Umbilical cord (tissue), 2 donors: ENCODE data around the gene NRXN2. TPM values are rescaled to one million over a fixed set of nuclear protein-coding genes. Genes with fewer than 3 reads are reported as not detected.
"Not testable (repeated sequence)": the region's sequence is repeated elsewhere in the genome, so short reads cannot be mapped to it uniquely, and the experiment has no call there.

Experiments used
- DNase-seq: peaks from one replicate; pipeline ENCODE4 v3.0.0-alpha.2; 2015; ENCODE audit warnings: low spot score
- total RNA-seq: library from RNA; depleted of rRNA; stranded (reverse); fragments of >200 nt; gene quantifications from one replicate; pipeline ENCODE4 v1.2.3, GENCODE V29; 2014; ENCODE audit warnings: low replicate concordance; ENCODE audit not compliant: insufficient read depth

Gene NRXN2
- total RNA-seq, 1 donor from 2014 or later = 43.6 TPM

- no peak for DNase-seq
Measured at GRCh38 chr11:64676261-64676615, 46.8 kb downstream of the NRXN2 start.

GRCh38 chr11:64675450-64676260 lies 47.3 kb downstream of the NRXN2 start:
- DNase-seq = peak; percentile 87

GRCh38 chr11:64674774-64675173 lies 48.2 kb downstream of the NRXN2 start:
- no peak for DNase-seq

- no peak for DNase-seq
Measured at GRCh38 chr11:64673279-64673678, 49.7 kb downstream of the NRXN2 start.

GRCh38 chr11:64672875-64673274 lies 50.1 kb downstream of the NRXN2 start:
- DNase-seq = no peak

- DNase-seq = no peak
Measured at GRCh38 chr11:64670975-64671374, 52.0 kb downstream of the NRXN2 start.

- no peak for DNase-seq
Measured at GRCh38 chr11:64667154-64667745, 55.7 kb downstream of the NRXN2 start.

- DNase-seq = no peak
Measured at GRCh38 chr11:64665411-64665821, 57.6 kb downstream of the NRXN2 start.

- DNase-seq = not testable (repeated sequence)
Measured at GRCh38 chr11:64664236-64664870, 58.6 kb downstream of the NRXN2 start.

GRCh38 chr11:64663656-64664055 lies 59.3 kb downstream of the NRXN2 start:
- no peak for DNase-seq

GRCh38 chr11:64661614-64662013 lies 61.4 kb downstream of the NRXN2 start:
- DNase-seq = no peak

GRCh38 chr11:64661146-64661545 lies 61.9 kb downstream of the NRXN2 start:
- DNase-seq = peak; percentile 80

- DNase-seq = no peak
Measured at GRCh38 chr11:64660706-64661105, 62.3 kb downstream of the NRXN2 start.

GRCh38 chr11:64660205-64660604 lies 62.8 kb downstream of the NRXN2 start:
- no peak for DNase-seq

GRCh38 chr11:64659417-64660144 lies 63.4 kb downstream of the NRXN2 start:
- no peak for DNase-seq

- no peak for DNase-seq
Measured at GRCh38 chr11:64658265-64658664, 64.7 kb downstream of the NRXN2 start.

- DNase-seq = peak; percentile 45
Measured at GRCh38 chr11:64656862-64657261, 66.1 kb downstream of the NRXN2 start.

- DNase-seq = no peak
Measured at GRCh38 chr11:64655941-64656601, 66.9 kb downstream of the NRXN2 start.

- no peak for DNase-seq
Measured at GRCh38 chr11:64654958-64655541, 67.9 kb downstream of the NRXN2 start.

GRCh38 chr11:64654439-64654838 lies 68.6 kb downstream of the NRXN2 start:
- no peak for DNase-seq

- DNase-seq = no peak
Measured at GRCh38 chr11:64653388-64653973, 69.5 kb downstream of the NRXN2 start.
